ENCODE data around the gene GMCL2.

- TF ChIP-seq RAD21 (conservative IDR thresholded peaks at IDR 0.05), result no peak
- TF ChIP-seq TAF1 (IDR thresholded peaks at IDR 0.05; ENCODE audit: low read depth), result no peak
- TF ChIP-seq CTCF (IDR thresholded peaks at IDR 0.05; ENCODE audit: poor library complexity, severe bottlenecking), result peak; percentile 6
- TF ChIP-seq REST (IDR thresholded peaks at IDR 0.05; ENCODE audit: borderline replicate concordance), result no peak
- no peak for TF ChIP-seq EP300 (conservative IDR thresholded peaks at IDR 0.05; ENCODE audit: poor library complexity, severe bottlenecking)
- no peak for TF ChIP-seq POLR2AphosphoS5 (IDR thresholded peaks at IDR 0.05)
- no peak for TF ChIP-seq EZH2 (IDR thresholded peaks at IDR 0.05; ENCODE audit: borderline replicate concordance, insufficient read depth, low read length, poor library complexity, severe bottlenecking)
- TF ChIP-seq SMC3 (conservative IDR thresholded peaks at IDR 0.05; ENCODE audit: poor library complexity), result no peak
- TF ChIP-seq MXI1 (conservative IDR thresholded peaks at IDR 0.05; ENCODE audit: poor library complexity, severe bottlenecking), result no peak
Observed at GRCh38 chr5:178204935-178205748, 18.0 kb upstream of the GMCL2 start.
